IPS-11a (cell line): Measurements from ENCODE around the gene MYO3A.

Experiments used
- H3K4me3 ChIP-seq: one replicate; pipeline ENCODE4 v1.5.1; 2013; ENCODE audit warnings: low read depth, low read length, control low read depth

MYO3A gene

GRCh38 chr10:26243351-26243720 lies 309.3 kb downstream of the MYO3A start:
- no peak overlapping the region for H3K4me3 ChIP-seq

- no peak overlapping the region for H3K4me3 ChIP-seq
Observed at GRCh38 chr10:26249681-26250080, 315.7 kb downstream of the MYO3A start.

GRCh38 chr10:26251925-26252324 lies 317.9 kb downstream of the MYO3A start:
- no peak overlapping the region for H3K4me3 ChIP-seq

GRCh38 chr10:26254616-26255015 lies 320.6 kb downstream of the MYO3A start:
- no peak overlapping the region for H3K4me3 ChIP-seq

- no peak overlapping the region for H3K4me3 ChIP-seq
Observed at GRCh38 chr10:26259341-26259740, 325.3 kb downstream of the MYO3A start.
